Activated CD8-positive, alpha-beta memory T cell treated with anti-CD3 and anti-CD28 coated beads, Interleukin-2, amount 50 U/mL, for 24 hours (primary cell): ENCODE results near the gene PSMA7.

Experiments
- DNase-seq: peaks from one replicate; pipeline ENCODE4 v3.0.0-alpha.2; 2020; ENCODE audit errors: extremely low read depth

PSMA7 gene

GRCh38 chr20:62171245-62171644 is 28.1 kb upstream of the PSMA7 start:
- no peak for DNase-seq

- no peak for DNase-seq
Measured at GRCh38 chr20:62170536-62170935, 27.3 kb upstream of the PSMA7 start.

- DNase-seq: no peak
Measured at GRCh38 chr20:62168890-62169435, 25.8 kb upstream of the PSMA7 start.

GRCh38 chr20:62168061-62168460 is 24.9 kb upstream of the PSMA7 start:
- no peak for DNase-seq

GRCh38 chr20:62167474-62167873 is 24.3 kb upstream of the PSMA7 start:
- DNase-seq: no peak

GRCh38 chr20:62165762-62166399 is 22.7 kb upstream of the PSMA7 start:
- no peak for DNase-seq

- no peak for DNase-seq
Measured at GRCh38 chr20:62164879-62165761, 21.9 kb upstream of the PSMA7 start.

- DNase-seq: no peak
Measured at GRCh38 chr20:62163986-62164762, 21.0 kb upstream of the PSMA7 start.

- DNase-seq: no peak
Measured at GRCh38 chr20:62163485-62163865, 20.3 kb upstream of the PSMA7 start.

GRCh38 chr20:62162765-62163484 is 19.7 kb upstream of the PSMA7 start:
- DNase-seq: no peak

- no peak for DNase-seq
Measured at GRCh38 chr20:62161347-62161746, 18.2 kb upstream of the PSMA7 start.

- no peak for DNase-seq
Measured at GRCh38 chr20:62160876-62161275, 17.7 kb upstream of the PSMA7 start.

GRCh38 chr20:62160253-62160652 is 17.1 kb upstream of the PSMA7 start:
- DNase-seq: no peak

GRCh38 chr20:62159839-62160238 is 16.6 kb upstream of the PSMA7 start:
- peak; percentile 50 for DNase-seq

- no peak for DNase-seq
Measured at GRCh38 chr20:62159052-62159451, 15.9 kb upstream of the PSMA7 start.

- DNase-seq: no peak
Measured at GRCh38 chr20:62158541-62158940, 15.3 kb upstream of the PSMA7 start.

- no peak for DNase-seq
Measured at GRCh38 chr20:62158088-62158400, 14.8 kb upstream of the PSMA7 start.

GRCh38 chr20:62157387-62158087 is 14.3 kb upstream of the PSMA7 start:
- DNase-seq: no peak

- DNase-seq: no peak
Measured at GRCh38 chr20:62156592-62157386, 13.6 kb upstream of the PSMA7 start.

GRCh38 chr20:62156254-62156556 is 13.0 kb upstream of the PSMA7 start:
- DNase-seq: no peak
